HG03354 (cell line): ENCODE measurements around the gene BRINP3.
"Not testable (repeated sequence)": the region's sequence is repeated elsewhere in the genome, so short reads cannot be mapped to it uniquely, and the experiment has no call there.

Experiments
- ATAC-seq: cut with Tn5 transposase; IDR thresholded peaks from one replicate; pipeline ENCODE4 v1.9.1; 2021; ENCODE audit warnings: mild to moderate bottlenecking; ENCODE audit not compliant: unreplicated experiment, poor library complexity, severe bottlenecking

BRINP3 gene

DNA sequence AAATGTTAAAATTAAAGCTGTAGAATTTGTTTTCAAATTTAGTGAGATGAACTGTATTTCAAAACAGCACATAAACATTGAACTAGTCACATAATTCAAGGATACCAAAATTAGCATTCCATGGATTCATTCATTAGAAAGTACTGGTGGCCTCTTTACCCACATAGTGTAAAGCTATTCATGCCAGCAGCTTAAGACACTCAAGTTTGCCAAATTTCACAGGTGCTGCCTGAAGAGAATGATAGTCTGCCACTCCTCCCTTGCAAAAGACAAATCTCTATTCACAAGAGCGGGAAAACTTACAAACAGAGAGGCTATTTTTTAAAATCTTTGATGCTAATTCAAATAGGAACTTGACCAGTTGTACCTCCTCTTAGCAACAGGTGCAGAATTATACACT lies 337.0 kb downstream of the BRINP3 start:
- no peak for ATAC-seq

DNA sequence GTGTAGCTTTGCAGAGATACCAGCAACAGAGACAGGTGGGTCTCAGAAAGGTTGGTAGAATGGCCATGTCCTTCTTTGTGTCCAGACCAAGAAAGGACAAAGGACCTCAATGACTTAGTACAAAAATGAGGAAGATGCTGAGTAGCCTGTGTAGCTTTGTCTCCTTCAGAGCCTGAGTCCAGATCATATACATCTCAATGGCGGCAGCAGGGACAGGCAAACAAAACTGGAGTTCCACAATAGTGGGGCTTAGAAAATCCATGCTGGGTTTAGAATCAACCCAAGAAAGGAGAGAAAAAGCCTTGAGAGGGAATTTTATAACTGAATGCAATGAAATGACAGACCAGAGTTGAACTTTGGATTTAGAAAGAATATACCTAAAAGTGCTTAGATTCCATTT lies 339.0 kb downstream of the BRINP3 start:
- no peak for ATAC-seq

DNA sequence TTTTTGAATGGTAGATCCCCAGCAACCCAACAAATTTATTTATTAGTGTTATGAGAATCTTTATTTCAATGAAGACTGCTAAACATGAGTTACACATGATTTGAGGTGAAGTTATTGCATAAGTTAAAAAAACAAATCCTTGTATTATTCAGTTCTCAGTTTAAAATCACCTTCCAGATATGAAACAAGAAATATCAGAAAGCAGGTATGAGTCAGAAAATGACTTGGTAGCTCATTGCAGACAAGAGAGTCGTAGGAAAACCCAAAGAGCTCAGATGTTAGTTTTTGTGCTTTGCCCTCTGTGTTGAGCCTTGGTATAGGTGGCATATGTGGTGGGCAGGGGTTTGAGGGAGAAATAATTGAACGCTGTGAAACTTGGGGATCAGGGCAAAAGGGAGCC lies 339.4 kb downstream of the BRINP3 start:
- no peak for ATAC-seq

DNA sequence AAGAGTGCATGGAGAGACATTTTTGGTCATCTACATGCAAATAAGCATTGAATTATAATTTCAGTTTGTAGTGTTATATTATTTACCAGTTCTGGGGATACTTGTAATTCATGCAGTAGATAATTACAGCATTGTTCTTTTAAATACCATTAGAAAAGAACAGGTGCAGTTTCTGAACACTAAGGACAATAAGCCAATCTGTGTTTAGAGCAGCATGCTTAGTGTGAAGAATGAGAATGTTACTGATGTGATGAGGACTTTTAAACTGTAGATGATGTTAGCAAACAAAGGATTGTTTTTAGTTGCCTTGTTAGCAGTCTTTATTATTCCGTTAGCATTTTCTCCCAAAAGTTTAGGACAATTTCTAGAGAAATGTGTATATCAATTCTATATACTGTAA lies 348.3 kb downstream of the BRINP3 start:
- ATAC-seq: no peak

DNA sequence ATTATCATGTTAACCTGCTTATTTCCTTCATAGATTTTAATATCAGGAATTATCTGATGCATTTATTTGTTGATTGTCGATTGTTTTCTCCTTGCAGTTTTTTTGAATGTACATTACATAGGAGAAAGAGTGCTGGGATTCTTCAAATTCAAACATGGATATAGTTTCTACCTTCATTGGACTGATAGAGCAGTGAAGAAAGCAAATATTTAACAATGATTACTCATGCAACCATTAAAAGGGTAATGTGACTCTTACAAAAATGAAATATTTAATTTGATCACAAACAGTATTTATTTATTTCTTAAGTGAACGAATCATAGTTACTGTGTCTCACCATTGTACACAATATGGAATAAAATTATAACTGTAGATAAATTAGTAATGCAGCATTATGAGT lies 350.9 kb downstream of the BRINP3 start:
- no peak for ATAC-seq

DNA sequence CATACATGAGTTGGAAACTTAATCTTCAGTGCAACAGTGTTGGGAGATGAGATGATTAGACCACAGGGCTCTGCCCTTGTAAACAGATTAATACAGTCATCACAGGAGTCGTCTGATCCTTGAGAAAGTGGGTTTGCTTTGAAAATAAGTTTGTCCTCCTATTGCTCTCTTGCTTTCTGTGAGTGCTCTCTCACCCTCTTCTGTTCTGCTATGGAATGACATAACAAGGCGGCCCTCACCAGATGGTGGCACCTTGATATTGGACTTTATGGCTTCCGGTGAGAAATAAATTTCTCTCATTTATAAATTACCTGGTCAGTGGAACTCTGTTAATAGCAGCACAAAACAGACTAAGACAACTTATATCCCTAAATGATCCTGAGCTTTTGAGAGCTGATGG lies 353.6 kb downstream of the BRINP3 start:
- ATAC-seq: no peak

DNA sequence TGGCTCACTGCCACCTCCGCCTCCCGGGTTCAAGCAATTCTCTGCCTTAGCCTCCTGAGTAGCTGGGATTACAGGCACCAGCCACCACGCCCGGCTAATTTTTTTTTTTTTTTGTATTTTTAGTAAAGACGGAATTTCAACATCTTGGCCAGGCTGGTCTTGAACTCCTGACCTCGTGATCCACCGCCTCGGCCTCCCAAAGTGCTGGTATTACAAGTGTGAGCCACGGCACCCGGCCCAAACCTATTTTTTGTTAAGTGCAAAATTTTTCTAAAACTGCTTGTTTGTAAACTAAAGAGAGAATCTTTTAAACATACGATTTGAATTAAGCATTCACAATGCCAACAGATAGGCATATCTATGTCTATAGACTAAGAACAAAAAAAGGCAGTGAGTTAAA lies 357.1 kb downstream of the BRINP3 start:
- ATAC-seq: not testable (repeated sequence)

DNA sequence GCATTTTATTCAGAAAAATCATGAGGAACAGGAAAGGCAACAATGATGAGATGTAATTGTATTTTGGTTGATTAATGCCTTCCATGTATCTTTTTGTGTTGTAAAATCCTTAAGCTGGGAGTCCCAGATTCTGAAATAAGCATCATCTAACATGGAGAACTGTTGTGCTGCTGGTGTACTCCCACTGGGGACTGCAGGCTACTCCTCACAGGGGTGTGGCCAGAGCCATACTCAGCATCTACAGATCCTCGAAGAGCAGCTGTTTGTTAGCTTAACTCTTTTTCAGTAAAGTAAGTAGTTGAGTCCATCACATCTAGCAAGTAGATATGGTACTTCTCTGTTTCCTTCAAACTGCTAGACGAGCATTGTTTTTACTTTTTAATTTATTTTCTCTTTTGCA lies 358.0 kb downstream of the BRINP3 start:
- ATAC-seq: no peak

DNA sequence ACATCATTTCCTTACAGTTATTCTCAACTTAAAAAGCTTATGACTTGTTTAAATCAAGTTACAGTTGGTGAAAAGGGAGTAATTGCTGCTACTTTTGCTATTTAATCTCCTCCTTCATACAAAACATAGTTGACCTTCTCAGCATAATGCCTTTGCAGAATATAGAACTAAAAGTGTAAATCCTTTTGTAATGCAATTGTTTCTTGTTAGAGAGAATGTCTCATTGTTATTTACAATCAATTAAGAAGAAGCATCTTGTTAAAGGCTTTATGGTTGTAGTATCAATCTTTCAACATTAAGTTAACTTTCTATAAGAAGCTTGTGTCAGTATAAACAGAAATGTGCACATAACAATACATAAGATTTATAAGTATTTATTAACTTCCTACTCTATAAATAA lies 360.7 kb downstream of the BRINP3 start:
- no peak for ATAC-seq

DNA sequence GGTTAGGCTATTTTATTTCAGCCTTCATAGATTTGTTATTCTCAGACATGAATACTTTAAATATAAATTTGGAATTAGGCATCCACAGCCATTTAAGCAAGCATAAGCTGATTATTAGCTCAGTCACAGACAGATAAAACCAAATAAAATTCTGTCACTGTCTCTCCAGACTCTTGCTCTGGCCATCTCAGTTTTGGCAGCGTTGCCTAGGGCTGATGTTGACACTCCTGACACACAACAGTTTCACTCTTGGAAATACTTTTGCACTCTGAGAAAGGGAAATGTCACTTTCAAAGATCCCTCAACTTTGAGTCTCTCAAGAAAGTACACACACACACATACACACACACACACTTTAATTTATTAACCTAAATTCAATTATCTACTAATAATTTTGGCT lies 372.7 kb downstream of the BRINP3 start:
- no peak for ATAC-seq

DNA sequence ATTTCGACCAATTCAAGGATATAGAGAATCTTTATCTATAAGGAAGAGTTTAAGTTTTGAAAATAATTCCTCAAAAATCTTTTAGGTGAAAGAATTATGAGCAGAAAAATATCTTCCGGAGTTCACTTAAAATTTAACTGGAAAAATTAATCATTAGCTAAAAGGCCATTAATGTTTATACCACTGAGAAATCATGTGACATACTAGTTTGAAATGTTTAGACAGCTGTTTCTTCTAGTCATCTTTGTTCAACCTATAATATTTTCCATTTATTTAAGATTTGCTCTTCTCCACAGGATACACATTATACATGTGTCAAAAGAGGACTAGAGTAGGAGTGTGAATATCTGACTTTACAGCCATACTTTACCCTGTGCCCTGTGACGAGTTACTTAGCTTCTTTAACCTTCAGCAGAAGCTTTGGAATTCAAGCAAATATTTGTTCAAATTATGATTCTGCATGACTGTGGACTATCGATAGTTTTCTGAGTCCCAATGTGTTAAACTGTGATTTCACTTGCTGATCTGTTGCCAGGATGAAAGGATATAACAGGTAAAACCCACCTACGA lies 374.8 kb downstream of the BRINP3 start:
- ATAC-seq: no peak

DNA sequence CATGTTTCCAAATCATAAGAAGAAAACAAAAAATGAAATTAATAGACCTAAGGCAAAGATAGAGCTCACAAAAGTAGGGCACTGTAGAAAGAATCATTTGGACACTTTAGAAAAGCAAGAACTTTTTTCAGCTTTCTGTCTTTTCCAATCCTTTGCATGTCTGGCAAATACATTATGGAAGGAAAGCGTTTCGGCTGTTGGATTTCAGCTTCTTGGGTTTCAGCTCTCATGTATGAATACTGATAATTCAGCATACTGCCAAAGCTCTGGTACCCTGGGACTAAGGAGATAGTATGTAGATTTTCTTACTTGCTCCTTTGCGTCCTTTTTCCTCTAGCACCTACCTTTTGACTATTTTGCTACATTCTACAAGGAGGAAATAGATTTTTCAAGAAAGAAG lies 375.9 kb downstream of the BRINP3 start:
- ATAC-seq: no peak

DNA sequence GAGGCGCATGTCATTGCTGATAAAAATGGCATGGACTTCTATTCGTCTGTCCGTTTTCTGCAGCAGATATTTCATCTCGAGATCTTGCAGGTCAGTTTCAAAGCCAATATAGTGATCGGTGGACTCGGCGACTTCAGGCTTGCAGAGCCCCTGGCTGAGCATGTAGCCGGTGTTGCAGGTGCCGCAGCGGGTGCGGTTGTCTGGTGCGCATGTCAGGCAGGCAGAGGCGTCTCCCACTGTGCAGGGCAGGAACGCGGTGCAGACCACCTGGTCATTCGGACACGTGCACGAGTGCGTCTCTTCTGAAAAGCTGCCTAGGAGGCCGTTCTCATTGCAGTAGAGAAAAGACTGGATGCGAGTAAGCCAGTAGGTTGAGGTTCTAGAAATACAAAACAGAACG lies 378.9 kb downstream of the BRINP3 start:
- ATAC-seq: no peak

DNA sequence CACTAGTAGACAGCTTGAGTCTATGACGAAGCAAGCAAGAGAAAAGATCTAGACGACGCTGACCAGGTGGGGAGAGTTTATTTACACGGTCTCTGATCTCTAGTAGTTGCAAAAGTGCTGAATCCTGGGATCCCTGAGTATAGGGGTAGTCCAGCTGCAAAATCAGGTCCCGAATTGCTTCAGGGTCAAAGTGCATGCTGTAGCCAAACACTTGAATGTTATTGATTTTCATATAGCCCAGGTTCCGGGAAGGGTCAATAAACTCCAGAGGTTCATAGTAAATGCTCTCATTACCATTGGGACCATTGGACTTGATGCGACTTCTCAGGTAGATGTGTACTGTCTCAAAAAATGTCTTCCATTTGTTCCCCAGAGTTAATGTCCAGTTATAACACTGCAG lies 379.6 kb downstream of the BRINP3 start:
- ATAC-seq: no peak

DNA sequence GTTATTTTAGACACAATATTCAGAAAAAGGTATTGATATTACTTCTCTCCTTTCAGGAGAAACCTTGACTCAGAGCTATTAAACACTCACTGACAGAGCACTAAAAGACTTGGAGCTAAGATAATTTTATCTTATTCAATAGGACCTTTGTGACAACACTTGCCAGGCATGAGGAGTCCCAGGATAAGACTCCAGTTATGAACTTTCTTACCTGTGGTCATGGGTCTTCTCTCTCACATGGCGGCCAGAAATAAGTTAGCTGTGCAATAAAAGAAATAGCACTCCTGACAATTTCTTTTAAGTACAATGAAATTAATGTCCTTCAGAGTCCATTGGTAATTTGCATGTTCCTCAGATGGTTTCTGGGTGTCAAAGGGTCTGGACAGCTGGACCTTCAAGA lies 382.1 kb downstream of the BRINP3 start:
- no peak for ATAC-seq

DNA sequence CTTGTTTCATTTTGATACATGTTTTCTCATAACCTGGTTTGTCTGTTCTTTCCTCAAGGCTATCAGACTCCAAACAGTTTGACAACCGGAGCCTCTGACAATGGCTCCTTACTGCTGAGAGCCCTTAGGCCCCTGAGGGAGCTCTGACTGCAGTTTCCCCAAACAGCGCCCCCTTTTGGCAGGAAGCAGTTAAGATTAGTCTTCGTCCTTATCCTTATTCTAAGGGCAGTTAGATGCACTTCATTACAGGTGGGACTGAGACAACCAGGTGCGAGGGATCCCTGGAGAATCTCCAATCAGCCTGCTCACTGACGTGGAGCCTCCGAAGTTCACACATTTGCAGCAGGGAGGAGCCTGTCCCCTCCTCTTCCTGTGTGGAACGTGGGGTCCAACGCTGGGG lies 393.1 kb downstream of the BRINP3 start:
- ATAC-seq: no peak

DNA sequence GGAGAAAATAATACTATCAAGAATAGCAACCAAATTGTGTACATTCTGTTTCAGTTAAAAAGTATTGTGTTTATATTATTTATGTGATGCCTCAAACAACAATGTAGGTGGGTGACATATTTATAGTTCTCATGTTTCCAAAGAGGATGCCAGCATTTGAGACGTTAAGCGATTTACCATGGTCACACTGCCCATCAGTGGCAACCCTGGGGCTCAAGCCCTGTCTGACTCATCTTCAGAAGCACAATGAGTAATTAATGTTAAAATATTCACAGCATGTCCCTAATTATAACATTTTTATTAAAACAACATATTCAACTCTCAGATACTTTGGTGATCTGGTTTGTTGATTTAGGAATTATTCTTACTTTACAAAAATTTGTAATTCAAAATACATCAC lies 409.4 kb downstream of the BRINP3 start:
- no peak for ATAC-seq

DNA sequence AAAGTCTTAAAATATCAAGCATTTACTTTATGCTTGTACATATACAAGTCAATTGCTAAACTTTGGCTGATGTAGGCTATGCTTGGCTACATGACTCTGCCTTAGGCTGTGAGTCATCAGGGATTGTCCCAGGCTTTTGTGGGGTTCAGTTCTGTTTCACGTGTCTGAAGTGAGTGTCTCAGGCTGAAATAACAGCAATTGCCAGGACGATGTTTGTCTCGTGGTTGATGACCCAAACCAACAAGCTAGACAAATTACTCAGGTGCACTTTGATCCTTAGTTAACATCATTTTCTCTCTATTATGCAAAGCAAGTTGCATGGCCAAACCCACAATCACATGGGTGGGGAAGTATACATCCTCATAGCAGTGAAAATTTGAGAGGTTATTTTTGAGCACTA lies 410.1 kb downstream of the BRINP3 start:
- no peak for ATAC-seq

DNA sequence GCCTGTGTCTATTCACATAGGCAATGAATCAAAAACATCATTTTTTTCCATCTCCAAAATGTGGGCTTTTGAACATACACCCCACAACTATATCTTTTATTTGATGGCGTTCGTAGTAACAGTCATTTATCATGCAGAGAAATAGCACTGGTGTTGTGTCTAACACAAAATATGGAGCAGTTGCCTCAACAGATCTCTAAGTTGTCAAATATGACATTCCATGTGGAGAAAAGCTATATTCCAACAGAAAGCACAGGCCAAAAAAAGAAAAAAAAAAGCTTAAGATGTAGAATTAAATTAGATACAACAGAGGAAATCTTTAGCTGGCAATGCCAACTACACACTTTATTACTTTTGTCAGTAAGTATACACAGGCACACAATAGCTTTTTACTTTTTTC lies 411.7 kb downstream of the BRINP3 start:
- ATAC-seq: no peak

DNA sequence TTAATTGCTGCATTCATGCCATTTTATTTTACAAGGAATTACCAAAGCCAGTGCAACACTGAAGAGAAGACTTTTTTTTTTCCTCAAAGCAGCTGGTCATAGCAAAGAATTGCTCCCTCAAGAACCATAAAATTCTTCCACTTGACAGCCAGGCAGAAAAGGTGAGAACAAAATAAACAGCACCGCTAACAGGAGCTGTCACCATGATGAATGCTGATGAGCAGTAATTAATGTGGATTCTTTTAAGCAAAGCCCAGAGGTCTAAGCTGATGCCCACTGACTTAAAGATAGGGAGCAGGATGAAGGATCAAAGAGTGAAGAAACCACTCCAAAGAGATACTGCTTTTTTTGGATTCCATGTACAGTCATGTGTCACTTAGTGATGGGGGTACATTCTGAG lies 428.4 kb downstream of the BRINP3 start:
- ATAC-seq: no peak
